Measurements from ENCODE around the gene NR5A1.

GRCh38 chr9:124477211-124477647 lies 30.0 kb downstream of the NR5A1 start:
- TF ChIP-seq CTCF (IDR thresholded peaks at IDR 0.05) = no peak
- TF ChIP-seq POLR2A (IDR thresholded peaks at IDR 0.05) = no peak
